Astrocyte of the hippocampus (primary cell): Measurements from ENCODE around the gene CENPT.
"Not testable (repeated sequence)": the region's sequence is repeated elsewhere in the genome, so short reads cannot be mapped to it uniquely, and the experiment has no call there.

Source experiments
- DNase-seq: peaks from one replicate; pipeline ENCODE4 v3.0.0; 2011; ENCODE audit warnings: low read depth, low spot score

Gene CENPT

GRCh38 chr16:67846320-67847063 is 1.0 kb downstream of the CENPT start, which contains the start of gene NUTF2:
Gene NUTF2, plus strand, starts transcription at chr16:67846933. Its CDS starts 18,198 bp downstream, at chr16:67865131.
- peak; percentile 98 for DNase-seq

- no peak for DNase-seq
These were observed 1.5 kb downstream of the CENPT start for GRCh38 chr16:67846063-67846319.

- DNase-seq: no peak
These were observed 2.0 kb downstream of the CENPT start for GRCh38 chr16:67845291-67846062.

GRCh38 chr16:67844497-67844896 is 3.0 kb downstream of the CENPT start:
- peak; percentile 15 for DNase-seq

- DNase-seq: peak; percentile 66
These were observed 4.1 kb downstream of the CENPT start for GRCh38 chr16:67843343-67843765.

- peak; percentile 82 for DNase-seq
These were observed 4.8 kb downstream of the CENPT start for GRCh38 chr16:67842509-67843342.

GRCh38 chr16:67841816-67842508 is 5.5 kb downstream of the CENPT start, which contains the start of gene THAP11:
Gene THAP11, plus strand, starts transcription at chr16:67842320. Its CDS starts 235 bp downstream, at chr16:67842555.
- DNase-seq: peak; percentile 97

- no peak for DNase-seq
These were observed 6.2 kb downstream of the CENPT start for GRCh38 chr16:67841198-67841815.

GRCh38 chr16:67837811-67838210 is 9.7 kb downstream of the CENPT start:
- DNase-seq: no peak

GRCh38 chr16:67837190-67837589 is 10.3 kb downstream of the CENPT start:
- not testable (repeated sequence) for DNase-seq

- DNase-seq: no peak
These were observed 13.3 kb downstream of the CENPT start for GRCh38 chr16:67834242-67834614.

- peak; percentile 95 for DNase-seq
These were observed 13.9 kb downstream of the CENPT start for GRCh38 chr16:67833415-67834241.

GRCh38 chr16:67833030-67833414 is 14.5 kb downstream of the CENPT start:
- DNase-seq: peak; percentile 50

GRCh38 chr16:67828651-67829050 is 18.8 kb downstream of the CENPT start:
- DNase-seq: no peak

- no peak for DNase-seq
These were observed 21.6 kb downstream of the CENPT start for GRCh38 chr16:67825906-67826305.

- no peak for DNase-seq
These were observed 22.4 kb downstream of the CENPT start for GRCh38 chr16:67825119-67825518.

- no peak for DNase-seq
These were observed 25.0 kb downstream of the CENPT start for GRCh38 chr16:67822511-67822910.

- DNase-seq: no peak
These were observed 26.8 kb downstream of the CENPT start for GRCh38 chr16:67820608-67821259.

- no peak for DNase-seq
These were observed 32.9 kb downstream of the CENPT start for GRCh38 chr16:67814567-67814966.

GRCh38 chr16:67811899-67812298 is 35.6 kb downstream of the CENPT start:
- no peak for DNase-seq
